GM10266 (cell line): Measurements from ENCODE around the gene PCA3.

Experiments used
- DNase-seq: peaks from one replicate; pipeline ENCODE4 v3.0.0; 2012; ENCODE audit errors: extremely low spot score
- CTCF ChIP-seq: IDR thresholded peaks from 2 replicates; pipeline ENCODE4 v1.5.1; 2012; ENCODE audit warnings: mild to moderate bottlenecking, low read depth; ENCODE audit not compliant: control insufficient read depth, insufficient read depth; ENCODE audit errors: missing control alignments

PCA3 gene

GRCh38 chr9:76756941-76757673, 7.1 kb upstream of the PCA3 start:
- TF ChIP-seq CTCF, result no peak
- DNase-seq, result no peak

- no peak for DNase-seq
These were observed 5.8 kb upstream of the PCA3 start for GRCh38 chr9:76758476-76758875.

GRCh38 chr9:76759732-76760131, 4.5 kb upstream of the PCA3 start:
- no peak for DNase-seq
- no peak for TF ChIP-seq CTCF

More at GRCh38 chr9:76758476-76758875, 5.8 kb upstream of the PCA3 start:
- no peak for TF ChIP-seq CTCF

- DNase-seq, result no peak
These were observed 2.8 kb upstream of the PCA3 start for GRCh38 chr9:76761448-76761847.

GRCh38 chr9:76766126-76766525, 1.9 kb downstream of the PCA3 start:
- no peak for DNase-seq
- no peak for TF ChIP-seq CTCF

More at GRCh38 chr9:76761448-76761847, 2.8 kb upstream of the PCA3 start:
- TF ChIP-seq CTCF, result no peak

- no peak for TF ChIP-seq CTCF
- no peak for DNase-seq
These were observed 8.6 kb downstream of the PCA3 start for GRCh38 chr9:76772686-76773445.

GRCh38 chr9:76784881-76785280, 20.6 kb downstream of the PCA3 start:
- no peak for DNase-seq
- TF ChIP-seq CTCF, result no peak
